Calu3 (cell line): ENCODE measurements around the gene AQP12A. TPM values are rescaled to one million over a fixed set of nuclear protein-coding genes. Genes with fewer than 3 reads are reported as not detected.

Experiments
- BruUV-seq: library from RNA; stranded (reverse); fragments of 400-500 nt; replicated peaks from 2 replicates; lab custom pipeline; 2021; lab: Mats Ljungman, UMichigan
- CTCF ChIA-PET: fragments of 300-600 bp; sonication (Branson Sonifier 250); formaldehyde crosslinking; loops from one replicate; lab custom pipeline; 2022; ENCODE audit warnings: antibody characterized with exemption; lab: Charles Lee
- DNase-seq: peaks from one replicate; pipeline ENCODE4 v3.0.0; 2022
- H3K27ac Mint-ChIP-seq: one replicate; pipeline ENCODE4 v1.8.0; 2022; ENCODE audit warnings: mixed read lengths; ENCODE audit not compliant: unreplicated experiment
- H3K27me3 Mint-ChIP-seq: one replicate; pipeline ENCODE4 v1.8.0; 2022; ENCODE audit warnings: mixed read lengths; ENCODE audit not compliant: unreplicated experiment
- H3K36me3 Mint-ChIP-seq: one replicate; pipeline ENCODE4 v1.8.0; 2022; ENCODE audit warnings: mild to moderate bottlenecking, moderate library complexity, mixed read lengths; ENCODE audit not compliant: insufficient read depth, unreplicated experiment
- H3K4me1 Mint-ChIP-seq: one replicate; pipeline ENCODE4 v1.8.0; 2022; ENCODE audit warnings: mild to moderate bottlenecking, low read depth, mixed read lengths; ENCODE audit not compliant: unreplicated experiment
- H3K4me3 Mint-ChIP-seq: one replicate; pipeline ENCODE4 v1.8.0; 2022; ENCODE audit warnings: mild to moderate bottlenecking, low read depth, moderate library complexity, mixed read lengths; ENCODE audit not compliant: unreplicated experiment
- H3K9me3 Mint-ChIP-seq: one replicate; pipeline ENCODE4 v1.8.0; 2022; ENCODE audit warnings: low read depth, mixed read lengths; ENCODE audit not compliant: unreplicated experiment
- intact Hi-C: fragments of 100-400 bp; cut with micrococcal nuclease; formaldehyde crosslinking; loops from one replicate; pipeline ENCODE4 v1.10.0; 2022; ENCODE audit not compliant: unreplicated experiment
- total RNA-seq: library from RNA; stranded (reverse); gene quantifications from 2 replicates; pipeline ENCODE4 v1.2.3, GENCODE V29; 2022
- TF ChIP-seq, protein P1 (sequence below): fragments of 200-600 bp; IDR thresholded peaks from one replicate; pipeline ENCODE4 v1.8.0; 2022; ENCODE audit warnings: antibody characterized with exemption; ENCODE audit not compliant: unreplicated experiment

Gene AQP12A
- total RNA-seq, 1 experiment from 2014 or later = not detected

DNA sequence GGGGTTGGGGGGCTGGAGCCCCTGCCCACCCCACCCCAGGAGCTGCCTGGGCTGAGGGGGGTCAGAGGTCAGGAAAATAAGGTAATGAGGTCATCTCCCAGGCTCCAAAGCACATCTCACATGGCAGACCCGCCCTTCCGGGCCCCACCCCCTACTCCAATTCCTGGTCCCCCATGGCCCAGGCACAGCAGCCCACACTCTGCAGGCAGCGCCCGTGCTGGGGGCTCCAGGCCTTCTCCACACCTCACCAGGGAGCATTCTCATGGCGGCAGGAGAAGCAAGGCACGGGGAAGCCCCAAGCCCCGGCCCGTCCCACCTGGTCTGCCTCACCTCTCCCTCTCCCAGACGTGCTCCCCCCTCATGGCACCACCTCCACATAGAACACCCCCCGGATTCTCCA lies 43.8 kb downstream of the AQP12A start:
- intact Hi-C loops = no loop called here
- H3K27me3 Mint-ChIP-seq = no peaks in the 10 kb centered on the region
- peaks cover 17% of the 10 kb centered on the region for H3K4me1 Mint-ChIP-seq
- no peak for DNase-seq
- TF ChIP-seq, protein P1, sequence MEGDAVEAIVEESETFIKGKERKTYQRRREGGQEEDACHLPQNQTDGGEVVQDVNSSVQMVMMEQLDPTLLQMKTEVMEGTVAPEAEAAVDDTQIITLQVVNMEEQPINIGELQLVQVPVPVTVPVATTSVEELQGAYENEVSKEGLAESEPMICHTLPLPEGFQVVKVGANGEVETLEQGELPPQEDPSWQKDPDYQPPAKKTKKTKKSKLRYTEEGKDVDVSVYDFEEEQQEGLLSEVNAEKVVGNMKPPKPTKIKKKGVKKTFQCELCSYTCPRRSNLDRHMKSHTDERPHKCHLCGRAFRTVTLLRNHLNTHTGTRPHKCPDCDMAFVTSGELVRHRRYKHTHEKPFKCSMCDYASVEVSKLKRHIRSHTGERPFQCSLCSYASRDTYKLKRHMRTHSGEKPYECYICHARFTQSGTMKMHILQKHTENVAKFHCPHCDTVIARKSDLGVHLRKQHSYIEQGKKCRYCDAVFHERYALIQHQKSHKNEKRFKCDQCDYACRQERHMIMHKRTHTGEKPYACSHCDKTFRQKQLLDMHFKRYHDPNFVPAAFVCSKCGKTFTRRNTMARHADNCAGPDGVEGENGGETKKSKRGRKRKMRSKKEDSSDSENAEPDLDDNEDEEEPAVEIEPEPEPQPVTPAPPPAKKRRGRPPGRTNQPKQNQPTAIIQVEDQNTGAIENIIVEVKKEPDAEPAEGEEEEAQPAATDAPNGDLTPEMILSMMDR = no peak
- no TSS peak for BruUV-seq
- CTCF ChIA-PET = no interaction called here
- peaks cover 63% of the 10 kb centered on the region for H3K36me3 Mint-ChIP-seq
- no peak overlapping the region for H3K4me3 Mint-ChIP-seq
- peak overlapping the region; percentile 20 for H3K27ac Mint-ChIP-seq
- H3K9me3 Mint-ChIP-seq = no peaks in the 10 kb centered on the region

DNA sequence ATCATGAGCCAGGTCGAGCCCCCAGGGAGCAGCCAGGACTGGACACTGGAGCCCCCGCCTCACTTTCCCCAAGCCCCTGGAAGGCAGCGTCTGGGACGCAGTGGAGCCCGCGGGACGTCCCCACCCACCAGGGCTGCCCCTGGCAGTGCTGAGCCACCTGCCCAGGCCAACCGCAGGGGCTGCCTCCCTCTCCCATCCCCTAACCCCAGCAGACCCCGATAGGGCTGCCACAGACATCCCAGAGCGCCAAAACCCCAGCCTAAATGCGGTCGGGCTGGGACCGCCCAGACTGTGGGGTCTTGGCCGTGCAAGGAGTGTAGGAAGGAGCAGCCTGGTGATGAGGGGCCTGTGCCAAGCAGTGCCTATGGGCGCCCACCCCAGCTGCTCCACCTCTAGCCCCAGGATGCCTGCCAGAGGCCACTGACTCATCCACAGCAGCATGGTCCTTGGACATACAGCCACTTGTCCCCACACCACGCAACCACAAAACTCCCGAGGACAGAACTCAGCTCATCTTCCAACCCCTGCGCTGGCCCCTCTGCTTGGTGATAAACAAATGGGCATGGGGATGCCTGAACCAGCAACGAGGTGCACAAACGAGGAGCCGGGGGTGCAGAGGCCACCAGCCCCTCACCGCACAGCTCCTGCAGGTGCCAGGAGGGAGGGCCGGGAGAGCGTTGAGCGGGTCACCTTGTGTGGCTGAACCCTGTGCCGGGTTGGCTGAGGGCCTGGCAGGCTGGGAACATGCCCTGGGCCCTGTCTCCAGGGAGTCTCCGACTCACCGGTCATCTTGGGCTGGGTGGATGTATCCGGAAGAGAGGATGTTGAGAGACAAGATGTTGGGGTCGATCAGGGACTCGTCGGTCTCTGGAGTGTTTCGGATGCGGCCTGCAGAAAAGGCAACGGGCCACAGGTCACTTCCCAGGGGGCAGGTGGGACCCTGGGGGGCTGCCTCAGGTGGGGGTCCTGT lies 44.9 kb downstream of the AQP12A start:
- Mint-ChIP-seq H3K4me3 (no peak overlapping the region), H3K36me3 (peaks cover 71% of the 10 kb centered on the region), H3K4me1 (peaks cover 19% of the 10 kb centered on the region), H3K9me3 (no peaks in the 10 kb centered on the region), H3K27me3 (no peaks in the 10 kb centered on the region), H3K27ac (no peak overlapping the region)
- BruUV-seq = no TSS peak
- DNase-seq = no peak
- CTCF ChIA-PET = no interaction called here
- TF ChIP-seq, protein P1 = no peak
- intact Hi-C loops = no loop called here

- no peaks in the 10 kb centered on the region for H3K9me3 Mint-ChIP-seq
- H3K27me3 Mint-ChIP-seq = no peaks in the 10 kb centered on the region
- H3K36me3 Mint-ChIP-seq = peaks cover 75% of the 10 kb centered on the region
- no TSS peak for BruUV-seq
- TF ChIP-seq, protein P1 = no peak
- H3K4me1 Mint-ChIP-seq = peaks cover 26% of the 10 kb centered on the region
- intact Hi-C loops = no loop called here
- CTCF ChIA-PET = no interaction called here
- no peak overlapping the region for H3K4me3 Mint-ChIP-seq
- H3K27ac Mint-ChIP-seq = no peak overlapping the region
- DNase-seq = no peak
These were observed 45.8 kb downstream of the AQP12A start for GRCh38 chr2:240737512-240737911.

DNA sequence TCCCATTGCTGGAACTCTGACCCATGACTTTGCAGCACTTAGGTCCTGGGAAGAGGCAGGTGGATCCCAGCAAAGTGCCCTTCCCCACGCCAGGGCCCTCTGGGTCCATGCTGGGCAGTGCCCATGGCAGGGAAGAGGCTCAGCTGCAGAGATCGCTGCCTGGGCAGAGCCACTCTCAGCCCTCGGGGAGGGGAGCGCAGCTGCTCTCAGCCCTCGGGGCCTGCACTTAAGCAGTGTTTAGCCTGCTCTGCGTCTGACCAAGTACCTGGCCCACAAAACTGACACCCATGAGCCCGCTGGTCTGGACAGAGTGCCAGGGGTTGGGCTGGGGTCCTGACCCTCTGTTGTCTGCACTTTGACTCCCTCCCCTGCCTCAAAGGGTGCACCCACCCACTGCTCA lies 46.3 kb downstream of the AQP12A start:
- no peak for DNase-seq
- Mint-ChIP-seq H3K36me3 (peaks cover 77% of the 10 kb centered on the region), H3K27me3 (no peaks in the 10 kb centered on the region), H3K9me3 (no peaks in the 10 kb centered on the region), H3K4me1 (peaks cover 26% of the 10 kb centered on the region), H3K4me3 (no peak overlapping the region), H3K27ac (no peak overlapping the region)
- CTCF ChIA-PET = no interaction called here
- intact Hi-C loops = no loop called here
- BruUV-seq = no TSS peak
- TF ChIP-seq, protein P1 = no peak
